SK-N-SH (cell line): ENCODE data around the gene METTL25B.
"Not testable (repeated sequence)": the region's sequence is repeated elsewhere in the genome, so short reads cannot be mapped to it uniquely, and the experiment has no call there.

Source experiments
- CHD2 ChIP-seq: fragments of 150-350 bp; IDR thresholded peaks from 2 replicates; pipeline ENCODE4 v1.6.1; 2018; ENCODE audit warnings: low read length; ENCODE audit not compliant: partially characterized antibody
- ELF1 ChIP-seq: IDR thresholded peaks from 2 replicates; pipeline ENCODE4 v1.4.0; 2012
- EP300 ChIP-seq, 2 experiments: IDR thresholded peaks; 2 replicates each; pipeline versions ENCODE4 v1.4.0 to v1.6.1; 2012; ENCODE audit warnings: borderline replicate concordance in 1 of 2, low read depth in 1 of 2, low read length in 1 of 2
- GATA2 ChIP-seq: sonication (generic); formaldehyde crosslinking; IDR thresholded peaks from 2 replicates; pipeline ENCODE4 v1.5.0; 2020; ENCODE audit warnings: mild to moderate bottlenecking, missing genetic modification reagents
- MAX ChIP-seq: IDR thresholded peaks from 2 replicates; pipeline ENCODE4 v1.4.0; 2012; ENCODE audit warnings: low read depth
- SMC3 ChIP-seq: IDR thresholded peaks from 2 replicates; pipeline ENCODE4 v1.6.1; 2012; ENCODE audit warnings: low read depth, low read length, improper control_type of control experiment
- TAF1 ChIP-seq: IDR thresholded peaks from 2 replicates; pipeline ENCODE4 v1.6.1; 2012; ENCODE audit warnings: low read depth, mild to moderate bottlenecking, low read length, moderate library complexity, borderline replicate concordance
- TCF12 ChIP-seq: IDR thresholded peaks from 2 replicates; pipeline ENCODE4 v1.4.0; 2012
- USF2 ChIP-seq: fragments of 150-350 bp; IDR thresholded peaks from 2 replicates; pipeline ENCODE4 v1.6.1; 2017; ENCODE audit warnings: antibody characterized with exemption, low read length, low read depth, borderline replicate concordance
- YY1 ChIP-seq: IDR thresholded peaks from 2 replicates; pipeline ENCODE4 v1.4.0; 2012; ENCODE audit warnings: low read depth, mild to moderate bottlenecking
- TF ChIP-seq, protein P1 (sequence below): fragments of 200-600 bp; sonication (generic); IDR thresholded peaks from 2 replicates; pipeline ENCODE4 v1.6.1; 2017; ENCODE audit warnings: antibody characterized with exemption, mild to moderate bottlenecking, moderate library complexity
- TF ChIP-seq, protein P2 (sequence below): IDR thresholded peaks from 2 replicates; pipeline ENCODE4 v1.4.0; 2012; ENCODE audit warnings: low read depth, borderline replicate concordance
- TF ChIP-seq, protein P3 (sequence below): IDR thresholded peaks from 2 replicates; pipeline ENCODE4 v1.6.1; 2012; ENCODE audit warnings: mild to moderate bottlenecking, low read depth, low read length, moderate library complexity

- not testable (repeated sequence) for TF ChIP-seq TAF1; SMC3; TCF12; EP300 (IDR thresholded peaks at IDR 0.05; ENCODE audit: borderline replicate concordance in 1 of 2, low read depth in 1 of 2, low read length in 1 of 2); MAX; CHD2; USF2; YY1; GATA2 (CRISPR knock-in tag); ELF1
- TF ChIP-seq, protein P1, sequence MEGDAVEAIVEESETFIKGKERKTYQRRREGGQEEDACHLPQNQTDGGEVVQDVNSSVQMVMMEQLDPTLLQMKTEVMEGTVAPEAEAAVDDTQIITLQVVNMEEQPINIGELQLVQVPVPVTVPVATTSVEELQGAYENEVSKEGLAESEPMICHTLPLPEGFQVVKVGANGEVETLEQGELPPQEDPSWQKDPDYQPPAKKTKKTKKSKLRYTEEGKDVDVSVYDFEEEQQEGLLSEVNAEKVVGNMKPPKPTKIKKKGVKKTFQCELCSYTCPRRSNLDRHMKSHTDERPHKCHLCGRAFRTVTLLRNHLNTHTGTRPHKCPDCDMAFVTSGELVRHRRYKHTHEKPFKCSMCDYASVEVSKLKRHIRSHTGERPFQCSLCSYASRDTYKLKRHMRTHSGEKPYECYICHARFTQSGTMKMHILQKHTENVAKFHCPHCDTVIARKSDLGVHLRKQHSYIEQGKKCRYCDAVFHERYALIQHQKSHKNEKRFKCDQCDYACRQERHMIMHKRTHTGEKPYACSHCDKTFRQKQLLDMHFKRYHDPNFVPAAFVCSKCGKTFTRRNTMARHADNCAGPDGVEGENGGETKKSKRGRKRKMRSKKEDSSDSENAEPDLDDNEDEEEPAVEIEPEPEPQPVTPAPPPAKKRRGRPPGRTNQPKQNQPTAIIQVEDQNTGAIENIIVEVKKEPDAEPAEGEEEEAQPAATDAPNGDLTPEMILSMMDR: not testable (repeated sequence)
- TF ChIP-seq, protein P2, sequence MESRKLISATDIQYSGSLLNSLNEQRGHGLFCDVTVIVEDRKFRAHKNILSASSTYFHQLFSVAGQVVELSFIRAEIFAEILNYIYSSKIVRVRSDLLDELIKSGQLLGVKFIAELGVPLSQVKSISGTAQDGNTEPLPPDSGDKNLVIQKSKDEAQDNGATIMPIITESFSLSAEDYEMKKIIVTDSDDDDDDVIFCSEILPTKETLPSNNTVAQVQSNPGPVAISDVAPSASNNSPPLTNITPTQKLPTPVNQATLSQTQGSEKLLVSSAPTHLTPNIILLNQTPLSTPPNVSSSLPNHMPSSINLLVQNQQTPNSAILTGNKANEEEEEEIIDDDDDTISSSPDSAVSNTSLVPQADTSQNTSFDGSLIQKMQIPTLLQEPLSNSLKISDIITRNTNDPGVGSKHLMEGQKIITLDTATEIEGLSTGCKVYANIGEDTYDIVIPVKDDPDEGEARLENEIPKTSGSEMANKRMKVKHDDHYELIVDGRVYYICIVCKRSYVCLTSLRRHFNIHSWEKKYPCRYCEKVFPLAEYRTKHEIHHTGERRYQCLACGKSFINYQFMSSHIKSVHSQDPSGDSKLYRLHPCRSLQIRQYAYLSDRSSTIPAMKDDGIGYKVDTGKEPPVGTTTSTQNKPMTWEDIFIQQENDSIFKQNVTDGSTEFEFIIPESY: not testable (repeated sequence)
- TF ChIP-seq, protein P3, sequence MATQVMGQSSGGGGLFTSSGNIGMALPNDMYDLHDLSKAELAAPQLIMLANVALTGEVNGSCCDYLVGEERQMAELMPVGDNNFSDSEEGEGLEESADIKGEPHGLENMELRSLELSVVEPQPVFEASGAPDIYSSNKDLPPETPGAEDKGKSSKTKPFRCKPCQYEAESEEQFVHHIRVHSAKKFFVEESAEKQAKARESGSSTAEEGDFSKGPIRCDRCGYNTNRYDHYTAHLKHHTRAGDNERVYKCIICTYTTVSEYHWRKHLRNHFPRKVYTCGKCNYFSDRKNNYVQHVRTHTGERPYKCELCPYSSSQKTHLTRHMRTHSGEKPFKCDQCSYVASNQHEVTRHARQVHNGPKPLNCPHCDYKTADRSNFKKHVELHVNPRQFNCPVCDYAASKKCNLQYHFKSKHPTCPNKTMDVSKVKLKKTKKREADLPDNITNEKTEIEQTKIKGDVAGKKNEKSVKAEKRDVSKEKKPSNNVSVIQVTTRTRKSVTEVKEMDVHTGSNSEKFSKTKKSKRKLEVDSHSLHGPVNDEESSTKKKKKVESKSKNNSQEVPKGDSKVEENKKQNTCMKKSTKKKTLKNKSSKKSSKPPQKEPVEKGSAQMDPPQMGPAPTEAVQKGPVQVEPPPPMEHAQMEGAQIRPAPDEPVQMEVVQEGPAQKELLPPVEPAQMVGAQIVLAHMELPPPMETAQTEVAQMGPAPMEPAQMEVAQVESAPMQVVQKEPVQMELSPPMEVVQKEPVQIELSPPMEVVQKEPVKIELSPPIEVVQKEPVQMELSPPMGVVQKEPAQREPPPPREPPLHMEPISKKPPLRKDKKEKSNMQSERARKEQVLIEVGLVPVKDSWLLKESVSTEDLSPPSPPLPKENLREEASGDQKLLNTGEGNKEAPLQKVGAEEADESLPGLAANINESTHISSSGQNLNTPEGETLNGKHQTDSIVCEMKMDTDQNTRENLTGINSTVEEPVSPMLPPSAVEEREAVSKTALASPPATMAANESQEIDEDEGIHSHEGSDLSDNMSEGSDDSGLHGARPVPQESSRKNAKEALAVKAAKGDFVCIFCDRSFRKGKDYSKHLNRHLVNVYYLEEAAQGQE: not testable (repeated sequence)
Measured at GRCh38 chr1:156757572-156758253, 29.4 kb downstream of the METTL25B start.
